ENCODE data around the gene CTU2. TPM values are rescaled to one million over a fixed set of nuclear protein-coding genes. Genes with fewer than 3 reads are reported as not detected.

The CTU2 gene
- polyA plus RNA-seq, 1 of the 3 experiments (the other 2 are of a cell fraction) = 16.2 TPM

DNA sequence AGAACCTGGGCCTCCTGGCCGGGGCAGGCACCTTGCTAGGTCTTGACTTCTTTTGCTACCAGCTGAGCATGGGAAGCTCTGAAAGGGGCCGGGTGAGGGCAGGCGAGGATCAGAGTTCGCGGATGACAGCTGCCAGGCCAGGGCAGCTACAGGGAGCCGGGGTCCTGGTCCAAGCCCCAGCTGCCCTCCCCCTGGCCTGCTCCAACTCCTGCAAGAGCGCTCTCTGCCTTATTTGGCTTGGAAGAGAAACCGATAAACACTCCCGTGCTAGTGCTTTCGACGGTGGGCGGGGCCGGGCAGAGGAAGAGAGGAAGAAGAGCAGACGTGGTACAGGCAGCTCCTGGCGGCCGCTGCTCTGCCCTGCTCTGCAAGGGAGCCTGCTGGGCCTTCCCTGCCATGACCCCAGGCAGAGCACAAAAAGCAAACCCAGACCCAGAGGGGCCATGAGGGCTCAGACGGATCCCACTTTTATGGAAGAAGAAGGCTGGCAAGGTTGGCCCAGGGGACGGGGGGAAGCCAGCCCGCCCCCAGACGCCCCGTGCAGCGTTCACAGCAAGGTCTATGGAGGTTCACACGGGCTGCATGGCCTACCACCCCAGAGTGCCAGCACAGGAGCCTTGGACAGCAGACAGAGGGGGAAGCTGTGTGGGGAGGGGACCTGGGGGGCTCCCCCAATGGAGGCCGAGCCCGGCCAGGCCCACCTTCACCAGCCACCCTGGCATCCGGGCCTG lies 53.1 kb downstream of the CTU2 start:
- POLR2A ChIA-PET = no interaction called here
- 91% methylated on average over 18 of the region's 26 CpGs for WGBS (ENCODE audit: low lambda C conversion rate)

GRCh38 chr16:88759976-88760350 lies 53.7 kb downstream of the CTU2 start:
- no peaks in the 10 kb centered on the region for H3K27me3 ChIP-seq (ENCODE audit: insufficient read depth)
- no peak overlapping the region for H3K4me2 ChIP-seq
- peaks cover 0 to 3% of the 10 kb centered on the region in 2 experiments for H3K36me3 ChIP-seq (replicated peaks in 1 of 2; ENCODE audit: control insufficient read depth in 1 of 2, insufficient read depth in 2 of 2, low read length in 1 of 2)
- no peak for TF ChIP-seq JUND (IDR thresholded peaks at IDR 0.05)
- no peak for TF ChIP-seq FOXJ3 (CRISPR knock-in tag; IDR thresholded peaks at IDR 0.05)
- TF ChIP-seq MXI1 (IDR thresholded peaks at IDR 0.05; ENCODE audit: low read depth, low read length) = no peak
- TF ChIP-seq ZBTB33 (IDR thresholded peaks at IDR 0.05; ENCODE audit: borderline replicate concordance, low read depth) = no peak
- TF ChIP-seq NRF1 (IDR thresholded peaks at IDR 0.05; ENCODE audit: low read depth, low read length) = no peak
- TF ChIP-seq RCOR1 (IDR thresholded peaks at IDR 0.05; ENCODE audit: low read length) = no peak
- TF ChIP-seq NFIC (IDR thresholded peaks at IDR 0.05; ENCODE audit: borderline replicate concordance) = no peak
- no peak for TF ChIP-seq RAD21 (IDR thresholded peaks at IDR 0.05; ENCODE audit: low read length)
- TF ChIP-seq, protein P1, sequence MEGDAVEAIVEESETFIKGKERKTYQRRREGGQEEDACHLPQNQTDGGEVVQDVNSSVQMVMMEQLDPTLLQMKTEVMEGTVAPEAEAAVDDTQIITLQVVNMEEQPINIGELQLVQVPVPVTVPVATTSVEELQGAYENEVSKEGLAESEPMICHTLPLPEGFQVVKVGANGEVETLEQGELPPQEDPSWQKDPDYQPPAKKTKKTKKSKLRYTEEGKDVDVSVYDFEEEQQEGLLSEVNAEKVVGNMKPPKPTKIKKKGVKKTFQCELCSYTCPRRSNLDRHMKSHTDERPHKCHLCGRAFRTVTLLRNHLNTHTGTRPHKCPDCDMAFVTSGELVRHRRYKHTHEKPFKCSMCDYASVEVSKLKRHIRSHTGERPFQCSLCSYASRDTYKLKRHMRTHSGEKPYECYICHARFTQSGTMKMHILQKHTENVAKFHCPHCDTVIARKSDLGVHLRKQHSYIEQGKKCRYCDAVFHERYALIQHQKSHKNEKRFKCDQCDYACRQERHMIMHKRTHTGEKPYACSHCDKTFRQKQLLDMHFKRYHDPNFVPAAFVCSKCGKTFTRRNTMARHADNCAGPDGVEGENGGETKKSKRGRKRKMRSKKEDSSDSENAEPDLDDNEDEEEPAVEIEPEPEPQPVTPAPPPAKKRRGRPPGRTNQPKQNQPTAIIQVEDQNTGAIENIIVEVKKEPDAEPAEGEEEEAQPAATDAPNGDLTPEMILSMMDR (IDR thresholded peaks at IDR 0.05) = no peak
- TF ChIP-seq GABPA (IDR thresholded peaks at IDR 0.05; ENCODE audit: low read depth) = no peak
- no peak for TF ChIP-seq MEF2A (IDR thresholded peaks at IDR 0.05; ENCODE audit: borderline replicate concordance, low read depth)
- no peak for TF ChIP-seq TCF12 (IDR thresholded peaks at IDR 0.05)
- no peak for TF ChIP-seq IRF3 (IDR thresholded peaks at IDR 0.05; ENCODE audit: low read depth, low read length)
- no peak for TF ChIP-seq SMC3 (IDR thresholded peaks at IDR 0.05; ENCODE audit: low read depth, low read length)
- TF ChIP-seq RXRA (IDR thresholded peaks at IDR 0.05; ENCODE audit: borderline replicate concordance, low read depth) = no peak
- no peak overlapping the region for H3K27ac ChIP-seq (ENCODE audit: low read depth in 2 of 2, low read length in 1 of 2)
- peaks cover 97% of the 10 kb centered on the region for H4K20me1 ChIP-seq (ENCODE audit: insufficient read depth)
- H3K4me1 ChIP-seq (ENCODE audit: control insufficient read depth in 1 of 2, insufficient read depth in 2 of 2, low read depth in 1 of 2, low read length in 1 of 2) = peaks cover 7 to 15% of the 10 kb centered on the region in 2 experiments; a peak in 2 of 4 replicates
- ChIA-PET CTCF (interaction anchor here (8.6 to 30.9 kb wide), 2 partner anchors 8 to 20 kb away, joined by 93 to 540 read pairs; no protein-coding TSS in a partner anchor), POLR2A (no interaction called here)
- no peak overlapping the region for H3K9ac ChIP-seq
- no peaks in the 10 kb centered on the region for H3K9me3 ChIP-seq
- WGBS (ENCODE audit: low lambda C conversion rate) = 90% methylated on average over 13 of the region's 22 CpGs
- DNase-seq = no peak
- H2AFZ ChIP-seq (ENCODE audit: low read depth) = no peak overlapping the region
- H3K9me2 ChIP-seq = no peaks in the 10 kb centered on the region
- peaks cover 9% of the 10 kb centered on the region for H3F3A ChIP-seq (replicated peaks; ENCODE audit: insufficient read depth)
- H3K79me2 ChIP-seq (ENCODE audit: insufficient read depth) = peaks cover 96% of the 10 kb centered on the region
- H3K4me3 ChIP-seq (ENCODE audit: low read depth in 2 of 2, low read length in 1 of 2) = no peak overlapping the region

More for the DNA sequence above, 53.1 kb downstream of the CTU2 start:
- CTCF ChIA-PET = interaction anchor here (8.6 to 30.9 kb wide), 2 partner anchors 9 to 19 kb away, joined by 93 to 540 read pairs; no protein-coding TSS in a partner anchor
- H3K27ac ChIP-seq (ENCODE audit: low read depth in 2 of 2, low read length in 1 of 2) = no peak overlapping the region
- no peak overlapping the region for H3K9ac ChIP-seq
- H3F3A ChIP-seq (replicated peaks; ENCODE audit: insufficient read depth) = peaks cover 11% of the 10 kb centered on the region
- H3K9me3 ChIP-seq = no peaks in the 10 kb centered on the region
- H3K4me3 ChIP-seq (ENCODE audit: low read depth in 2 of 2, low read length in 1 of 2) = no peak overlapping the region
- H3K27me3 ChIP-seq (ENCODE audit: insufficient read depth) = no peaks in the 10 kb centered on the region
- H3K79me2 ChIP-seq (ENCODE audit: insufficient read depth) = peaks cover 96% of the 10 kb centered on the region
- no peak overlapping the region for H2AFZ ChIP-seq (ENCODE audit: low read depth)
- no peak for DNase-seq
- no peak for TF ChIP-seq POLR2AphosphoS5 (IDR thresholded peaks at IDR 0.05; ENCODE audit: low read depth, low read length)
- TF ChIP-seq IRF3 (IDR thresholded peaks at IDR 0.05; ENCODE audit: low read depth, low read length) = no peak
- TF ChIP-seq RAD21 (IDR thresholded peaks at IDR 0.05; ENCODE audit: low read length) = no peak
- TF ChIP-seq SMC3 (IDR thresholded peaks at IDR 0.05; ENCODE audit: low read depth, low read length) = no peak
- H3K4me1 ChIP-seq (ENCODE audit: control insufficient read depth in 1 of 2, insufficient read depth in 2 of 2, low read depth in 1 of 2, low read length in 1 of 2) = peaks cover 12 to 18% of the 10 kb centered on the region in 2 experiments; a peak in 2 of 4 replicates
- H4K20me1 ChIP-seq (ENCODE audit: insufficient read depth) = peaks cover 99% of the 10 kb centered on the region
- H3K4me2 ChIP-seq = no peak overlapping the region
- peaks cover 0 to 3% of the 10 kb centered on the region in 2 experiments for H3K36me3 ChIP-seq (replicated peaks in 1 of 2; ENCODE audit: control insufficient read depth in 1 of 2, insufficient read depth in 2 of 2, low read length in 1 of 2)
- no peaks in the 10 kb centered on the region for H3K9me2 ChIP-seq
